Measurements from ENCODE around the gene WNK1. TPM values are rescaled to one million over a fixed set of nuclear protein-coding genes. Genes with fewer than 3 reads are reported as not detected.

Gene WNK1
- total and polyA plus RNA-seq, 2 donors: 26.3 to 40.2 TPM

GRCh38 chr12:948238-948637 is 195.9 kb downstream of the WNK1 start:
- WGBS: 97% methylated on average over 9 of the region's 9 CpGs
- H3K9me3 ChIP-seq (ENCODE audit: control insufficient read depth in 2 of 2, insufficient read depth in 1 of 2, low read length in 1 of 2): no peaks in the 10 kb centered on the region
- no peak for DNase-seq (ENCODE audit: low read depth in 6 of 9, low spot score in 9 of 9)
- peaks cover 8 to 11% of the 10 kb centered on the region in 2 donors for H3K4me1 ChIP-seq (ENCODE audit: control insufficient read depth in 2 of 2, insufficient read depth in 2 of 2, low read length in 2 of 2)
- peak overlapping the region in 1 of 2 donors; percentile 92 for H3K4me3 ChIP-seq (ENCODE audit: low read length in 2 of 2)
- no peaks in the 10 kb centered on the region for H3K27me3 ChIP-seq (ENCODE audit: control insufficient read depth in 2 of 2, insufficient read depth in 1 of 2, low read length in 1 of 2)
- H3K27ac ChIP-seq (ENCODE audit: low read depth in 1 of 2, low read length in 1 of 2): no peak overlapping the region
- peaks cover 3 to 10% of the 10 kb centered on the region in 2 donors for H3K36me3 ChIP-seq (ENCODE audit: control insufficient read depth in 2 of 2, insufficient read depth in 2 of 2, low read length in 1 of 2)

- Histone ChIP-seq H3K9me3 (ENCODE audit: control insufficient read depth in 2 of 2, insufficient read depth in 1 of 2, low read length in 1 of 2) (no peaks in the 10 kb centered on the region), H3K4me1 (ENCODE audit: control insufficient read depth in 2 of 2, insufficient read depth in 2 of 2, low read length in 2 of 2) (peaks cover 5 to 6% of the 10 kb centered on the region in 2 donors)
- under 1% methylated on average over 58 of the region's 58 CpGs for WGBS
Measured at GRCh38 chr12:949453-950191, 197.2 kb downstream of the WNK1 start, which contains the start of gene RAD52. RAD52 (minus strand) TSS chr12:949694; CDS start chr12:933058, 16,636 bp downstream.

GRCh38 chr12:951176-951575 is 198.8 kb downstream of the WNK1 start:
- WGBS: 93% methylated on average over 1 of the region's 1 CpG
- H3K4me1 ChIP-seq (ENCODE audit: control insufficient read depth in 2 of 2, insufficient read depth in 2 of 2, low read length in 2 of 2): peaks cover 5 to 6% of the 10 kb centered on the region in 2 donors
- DNase-seq (ENCODE audit: low read depth in 6 of 9, low spot score in 9 of 9): no peak

More at GRCh38 chr12:949453-950191, 197.2 kb downstream of the WNK1 start, which contains the start of gene RAD52:
- Histone ChIP-seq H3K36me3 (ENCODE audit: control insufficient read depth in 2 of 2, insufficient read depth in 2 of 2, low read length in 1 of 2) (no peaks in the 10 kb centered on the region), H3K4me3 (ENCODE audit: low read length in 2 of 2) (peak within 1 kb of the TSS; percentile 86 to 92), H3K27me3 (ENCODE audit: control insufficient read depth in 2 of 2, insufficient read depth in 1 of 2, low read length in 1 of 2) (no peaks in the 10 kb centered on the region), H3K27ac (ENCODE audit: low read depth in 1 of 2, low read length in 1 of 2) (peak within 1 kb of the TSS; percentile 91 to 94)
- DNase-seq (ENCODE audit: low read depth in 6 of 9, low spot score in 9 of 9): peak; percentile 94 to 99 (median 97)

GRCh38 chr12:953776-954175 is 201.4 kb downstream of the WNK1 start:
- no peak overlapping the region for H3K4me3 ChIP-seq (ENCODE audit: low read length in 2 of 2)
- WGBS: 94% methylated on average over 7 of the region's 7 CpGs
- H3K36me3 ChIP-seq (ENCODE audit: control insufficient read depth in 2 of 2, insufficient read depth in 2 of 2, low read length in 1 of 2): no peaks in the 10 kb centered on the region
- no peaks in the 10 kb centered on the region for H3K9me3 ChIP-seq (ENCODE audit: control insufficient read depth in 2 of 2, insufficient read depth in 1 of 2, low read length in 1 of 2)
- H3K4me1 ChIP-seq (ENCODE audit: control insufficient read depth in 2 of 2, insufficient read depth in 2 of 2, low read length in 2 of 2): peaks cover under 1% of the 10 kb centered on the region in 2 donors
- DNase-seq (ENCODE audit: low read depth in 6 of 9, low spot score in 9 of 9): no peak
- no peaks in the 10 kb centered on the region for H3K27me3 ChIP-seq (ENCODE audit: control insufficient read depth in 2 of 2, insufficient read depth in 1 of 2, low read length in 1 of 2)
- no peak overlapping the region for H3K27ac ChIP-seq (ENCODE audit: low read depth in 1 of 2, low read length in 1 of 2)

More at GRCh38 chr12:951176-951575, 198.8 kb downstream of the WNK1 start:
- Histone ChIP-seq H3K27me3 (ENCODE audit: control insufficient read depth in 2 of 2, insufficient read depth in 1 of 2, low read length in 1 of 2) (no peaks in the 10 kb centered on the region), H3K27ac (ENCODE audit: low read depth in 1 of 2, low read length in 1 of 2) (no peak overlapping the region), H3K4me3 (ENCODE audit: low read length in 2 of 2) (no peak overlapping the region), H3K36me3 (ENCODE audit: control insufficient read depth in 2 of 2, insufficient read depth in 2 of 2, low read length in 1 of 2) (no peaks in the 10 kb centered on the region), H3K9me3 (ENCODE audit: control insufficient read depth in 2 of 2, insufficient read depth in 1 of 2, low read length in 1 of 2) (no peaks in the 10 kb centered on the region)

- H3K36me3 ChIP-seq (ENCODE audit: control insufficient read depth in 2 of 2, insufficient read depth in 2 of 2, low read length in 1 of 2): no peaks in the 10 kb centered on the region
- no peaks in the 10 kb centered on the region for H3K27me3 ChIP-seq (ENCODE audit: control insufficient read depth in 2 of 2, insufficient read depth in 1 of 2, low read length in 1 of 2)
- DNase-seq (ENCODE audit: low read depth in 6 of 9, low spot score in 9 of 9): no peak
- H3K4me3 ChIP-seq (ENCODE audit: low read length in 2 of 2): no peak overlapping the region
- no peaks in the 10 kb centered on the region for H3K4me1 ChIP-seq (ENCODE audit: control insufficient read depth in 2 of 2, insufficient read depth in 2 of 2, low read length in 2 of 2)
- no peak overlapping the region for H3K27ac ChIP-seq (ENCODE audit: low read depth in 1 of 2, low read length in 1 of 2)
- no peaks in the 10 kb centered on the region for H3K9me3 ChIP-seq (ENCODE audit: control insufficient read depth in 2 of 2, insufficient read depth in 1 of 2, low read length in 1 of 2)
Measured at GRCh38 chr12:954741-955140, 202.4 kb downstream of the WNK1 start.

GRCh38 chr12:955939-956338 is 203.6 kb downstream of the WNK1 start:
- no peak for DNase-seq (ENCODE audit: low read depth in 6 of 9, low spot score in 9 of 9)
- H3K4me1 ChIP-seq (ENCODE audit: control insufficient read depth in 2 of 2, insufficient read depth in 2 of 2, low read length in 2 of 2): no peaks in the 10 kb centered on the region
- no peaks in the 10 kb centered on the region for H3K36me3 ChIP-seq (ENCODE audit: control insufficient read depth in 2 of 2, insufficient read depth in 2 of 2, low read length in 1 of 2)
- no peaks in the 10 kb centered on the region for H3K9me3 ChIP-seq (ENCODE audit: control insufficient read depth in 2 of 2, insufficient read depth in 1 of 2, low read length in 1 of 2)
- no peak overlapping the region for H3K4me3 ChIP-seq (ENCODE audit: low read length in 2 of 2)
- 98% methylated on average over 6 of the region's 6 CpGs for WGBS
- H3K27me3 ChIP-seq (ENCODE audit: control insufficient read depth in 2 of 2, insufficient read depth in 1 of 2, low read length in 1 of 2): no peaks in the 10 kb centered on the region
- no peak overlapping the region for H3K27ac ChIP-seq (ENCODE audit: low read depth in 1 of 2, low read length in 1 of 2)

GRCh38 chr12:958588-959123 is 206.3 kb downstream of the WNK1 start:
- WGBS: 82% methylated on average over 8 of the region's 8 CpGs
- Histone ChIP-seq H3K4me1 (ENCODE audit: control insufficient read depth in 2 of 2, insufficient read depth in 2 of 2, low read length in 2 of 2) (no peaks in the 10 kb centered on the region), H3K4me3 (ENCODE audit: low read length in 2 of 2) (no peak overlapping the region), H3K27me3 (ENCODE audit: control insufficient read depth in 2 of 2, insufficient read depth in 1 of 2, low read length in 1 of 2) (no peaks in the 10 kb centered on the region), H3K36me3 (ENCODE audit: control insufficient read depth in 2 of 2, insufficient read depth in 2 of 2, low read length in 1 of 2) (no peaks in the 10 kb centered on the region), H3K9me3 (ENCODE audit: control insufficient read depth in 2 of 2, insufficient read depth in 1 of 2, low read length in 1 of 2) (no peaks in the 10 kb centered on the region), H3K27ac (ENCODE audit: low read depth in 1 of 2, low read length in 1 of 2) (no peak overlapping the region)
- DNase-seq (ENCODE audit: low read depth in 6 of 9, low spot score in 9 of 9): no peak

Other genes starting within 250 kb of the WNK1 start
- gene NINJ2, start 89.1 kb upstream of the WNK1 start, total RNA-seq: 11.8 TPM
- gene NINJ2, start 89.1 kb upstream of the WNK1 start, polyA plus RNA-seq: 11.5 TPM
- gene RAD52, start 197.1 kb downstream of the WNK1 start, total RNA-seq: 10.3 TPM
- 13.3 TPM for gene RAD52, start 197.1 kb downstream of the WNK1 start, polyA plus RNA-seq
- 13.8 TPM for gene ERC1, start 238.6 kb downstream of the WNK1 start, total RNA-seq
- 4.2 TPM for gene ERC1, start 238.6 kb downstream of the WNK1 start, polyA plus RNA-seq

Measured in thymus (tissue), 11 donors.